WTC11 (cell line): ENCODE measurements around the gene SLC8A2. TPM values are rescaled to one million over a fixed set of nuclear protein-coding genes. Genes with fewer than 3 reads are reported as not detected.

Experiments used
- ATF2 ChIP-seq: sonication (generic); formaldehyde crosslinking; IDR thresholded peaks from 2 replicates; pipeline ENCODE4 v1.8.1; 2022; ENCODE audit warnings: low read depth, missing genetic modification reagents, borderline replicate concordance
- ATF3 ChIP-seq: sonication (generic); formaldehyde crosslinking; conservative IDR thresholded peaks from 2 replicates; pipeline ENCODE4 v1.8.1; 2022; ENCODE audit warnings: mild to moderate bottlenecking, missing genetic modification reagents
- ELF4 ChIP-seq: sonication (generic); formaldehyde crosslinking; IDR thresholded peaks from 2 replicates; pipeline ENCODE4 v1.8.1; 2022; ENCODE audit warnings: low read depth, mild to moderate bottlenecking, moderate library complexity, missing genetic modification reagents
- ESRRA ChIP-seq: sonication (generic); formaldehyde crosslinking; IDR thresholded peaks from 2 replicates; pipeline ENCODE4 v1.8.1; 2022; ENCODE audit warnings: mild to moderate bottlenecking, missing genetic modification reagents, borderline replicate concordance
- FOXJ3 ChIP-seq: sonication (generic); formaldehyde crosslinking; IDR thresholded peaks from 2 replicates; pipeline ENCODE4 v1.9.0; 2021; ENCODE audit warnings: missing genetic modification reagents, mild to moderate bottlenecking, borderline replicate concordance
- FOXP4 ChIP-seq: sonication (generic); formaldehyde crosslinking; IDR thresholded peaks from 2 replicates; pipeline ENCODE4 v1.8.0; 2022; ENCODE audit warnings: mild to moderate bottlenecking, missing genetic modification reagents
- HMGA2 ChIP-seq: fragments of 250-450 bp; sonication (Bioruptor Pico); IDR thresholded peaks from 2 replicates; pipeline ENCODE4 v1.4.0; 2021; ENCODE audit warnings: mild to moderate bottlenecking, moderate library complexity
- IRF2 ChIP-seq: sonication (generic); formaldehyde crosslinking; IDR thresholded peaks from 2 replicates; pipeline ENCODE4 v1.8.0; 2022; ENCODE audit warnings: low read depth, missing genetic modification reagents, borderline replicate concordance
- NFYB ChIP-seq: sonication (generic); formaldehyde crosslinking; conservative IDR thresholded peaks from 2 replicates; pipeline ENCODE4 v1.8.0; 2022; ENCODE audit warnings: low read depth, missing genetic modification reagents
- RORB ChIP-seq: fragments of 250-450 bp; sonication (Bioruptor Pico); IDR thresholded peaks from 2 replicates; pipeline ENCODE4 v1.9.0; 2021; ENCODE audit warnings: mild to moderate bottlenecking
- SMAD4 ChIP-seq: sonication (generic); formaldehyde crosslinking; IDR thresholded peaks from 2 replicates; pipeline ENCODE4 v1.8.0; 2022; ENCODE audit warnings: mild to moderate bottlenecking, missing genetic modification reagents
- SP1 ChIP-seq: sonication (generic); formaldehyde crosslinking; conservative IDR thresholded peaks from 2 replicates; pipeline ENCODE4 v1.8.1; 2022; ENCODE audit warnings: missing genetic modification reagents
- ZBTB21 ChIP-seq: sonication (generic); formaldehyde crosslinking; IDR thresholded peaks from 2 replicates; pipeline ENCODE4 v1.8.1; 2023; ENCODE audit warnings: mild to moderate bottlenecking, missing genetic modification reagents, borderline replicate concordance
- ZBTB43 ChIP-seq: sonication (generic); formaldehyde crosslinking; IDR thresholded peaks from 2 replicates; pipeline ENCODE4 v1.8.1; 2023; ENCODE audit warnings: mild to moderate bottlenecking, missing genetic modification reagents
- ZNF263 ChIP-seq: sonication (generic); formaldehyde crosslinking; IDR thresholded peaks from 2 replicates; pipeline ENCODE4 v1.8.1; 2022; ENCODE audit warnings: low read depth, mild to moderate bottlenecking, moderate library complexity, missing genetic modification reagents
- ZNF396 ChIP-seq: fragments of 250-450 bp; sonication (Bioruptor Pico); IDR thresholded peaks from 2 replicates; pipeline ENCODE4 v1.8.0; 2021; ENCODE audit warnings: mild to moderate bottlenecking, moderate library complexity, borderline replicate concordance
- ZNF671 ChIP-seq: fragments of 250-450 bp; sonication (Bioruptor Pico); IDR thresholded peaks from 2 replicates; pipeline ENCODE4 v1.8.0; 2021; ENCODE audit warnings: mild to moderate bottlenecking
- total RNA-seq: library from RNA; stranded (reverse); gene quantifications from 3 replicates; pipeline ENCODE4 v1.2.3, GENCODE V29; 2021
- TF ChIP-seq, protein P1 (sequence below): sonication (generic); formaldehyde crosslinking; IDR thresholded peaks from 2 replicates; pipeline ENCODE4 v1.8.0; 2023; ENCODE audit warnings: mild to moderate bottlenecking, missing genetic modification reagents
- TF ChIP-seq, protein P2 (sequence below): fragments of 250-450 bp; sonication (Bioruptor Pico); IDR thresholded peaks from 2 replicates; pipeline ENCODE4 v1.8.0; 2021; ENCODE audit warnings: mild to moderate bottlenecking
- TF ChIP-seq, protein P3 (sequence below): sonication (generic); formaldehyde crosslinking; IDR thresholded peaks from 2 replicates; pipeline ENCODE4 v1.8.0; 2022; ENCODE audit warnings: mild to moderate bottlenecking, missing genetic modification reagents

SLC8A2 gene
- total RNA-seq, 1 experiment from 2014 or later, result 6.5 TPM

GRCh38 chr19:47406711-47407416, 64.8 kb downstream of the SLC8A2 start (continued):
- TF ChIP-seq ESRRA (CRISPR knock-in tag) (peak; percentile 75; the same call in 1 of the 2 replicates), ZNF263 (CRISPR knock-in tag) (no peak), ELF4 (CRISPR knock-in tag) (no peak), ZNF396 (no peak), NFYB (no peak), SP1 (0 out of 2 replicates have a peak, but pooled peaks have one; percentile 54), ZNF671 (no peak), IRF2 (CRISPR knock-in tag) (no peak), FOXJ3 (CRISPR knock-in tag) (no peak), FOXP4 (CRISPR knock-in tag) (peak; percentile 90; the same call in 1 of the 2 replicates), RORB (no peak), ATF3 (CRISPR knock-in tag) (no peak), ZBTB43 (CRISPR knock-in tag) (no peak), ATF2 (CRISPR knock-in tag) (no peak), ZBTB21 (CRISPR knock-in tag) (no peak), HMGA2 (CRISPR knock-in tag) (no peak), SMAD4 (CRISPR knock-in tag) (peak; percentile 51; the same call in 1 of the 2 replicates)
- TF ChIP-seq, protein P1, sequence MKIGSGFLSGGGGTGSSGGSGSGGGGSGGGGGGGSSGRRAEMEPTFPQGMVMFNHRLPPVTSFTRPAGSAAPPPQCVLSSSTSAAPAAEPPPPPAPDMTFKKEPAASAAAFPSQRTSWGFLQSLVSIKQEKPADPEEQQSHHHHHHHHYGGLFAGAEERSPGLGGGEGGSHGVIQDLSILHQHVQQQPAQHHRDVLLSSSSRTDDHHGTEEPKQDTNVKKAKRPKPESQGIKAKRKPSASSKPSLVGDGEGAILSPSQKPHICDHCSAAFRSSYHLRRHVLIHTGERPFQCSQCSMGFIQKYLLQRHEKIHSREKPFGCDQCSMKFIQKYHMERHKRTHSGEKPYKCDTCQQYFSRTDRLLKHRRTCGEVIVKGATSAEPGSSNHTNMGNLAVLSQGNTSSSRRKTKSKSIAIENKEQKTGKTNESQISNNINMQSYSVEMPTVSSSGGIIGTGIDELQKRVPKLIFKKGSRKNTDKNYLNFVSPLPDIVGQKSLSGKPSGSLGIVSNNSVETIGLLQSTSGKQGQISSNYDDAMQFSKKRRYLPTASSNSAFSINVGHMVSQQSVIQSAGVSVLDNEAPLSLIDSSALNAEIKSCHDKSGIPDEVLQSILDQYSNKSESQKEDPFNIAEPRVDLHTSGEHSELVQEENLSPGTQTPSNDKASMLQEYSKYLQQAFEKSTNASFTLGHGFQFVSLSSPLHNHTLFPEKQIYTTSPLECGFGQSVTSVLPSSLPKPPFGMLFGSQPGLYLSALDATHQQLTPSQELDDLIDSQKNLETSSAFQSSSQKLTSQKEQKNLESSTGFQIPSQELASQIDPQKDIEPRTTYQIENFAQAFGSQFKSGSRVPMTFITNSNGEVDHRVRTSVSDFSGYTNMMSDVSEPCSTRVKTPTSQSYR (CRISPR knock-in tag), result no peak
- TF ChIP-seq, protein P2, sequence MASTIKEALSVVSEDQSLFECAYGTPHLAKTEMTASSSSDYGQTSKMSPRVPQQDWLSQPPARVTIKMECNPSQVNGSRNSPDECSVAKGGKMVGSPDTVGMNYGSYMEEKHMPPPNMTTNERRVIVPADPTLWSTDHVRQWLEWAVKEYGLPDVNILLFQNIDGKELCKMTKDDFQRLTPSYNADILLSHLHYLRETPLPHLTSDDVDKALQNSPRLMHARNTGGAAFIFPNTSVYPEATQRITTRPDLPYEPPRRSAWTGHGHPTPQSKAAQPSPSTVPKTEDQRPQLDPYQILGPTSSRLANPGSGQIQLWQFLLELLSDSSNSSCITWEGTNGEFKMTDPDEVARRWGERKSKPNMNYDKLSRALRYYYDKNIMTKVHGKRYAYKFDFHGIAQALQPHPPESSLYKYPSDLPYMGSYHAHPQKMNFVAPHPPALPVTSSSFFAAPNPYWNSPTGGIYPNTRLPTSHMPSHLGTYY (CRISPR knock-in tag), result no peak
- TF ChIP-seq, protein P3, sequence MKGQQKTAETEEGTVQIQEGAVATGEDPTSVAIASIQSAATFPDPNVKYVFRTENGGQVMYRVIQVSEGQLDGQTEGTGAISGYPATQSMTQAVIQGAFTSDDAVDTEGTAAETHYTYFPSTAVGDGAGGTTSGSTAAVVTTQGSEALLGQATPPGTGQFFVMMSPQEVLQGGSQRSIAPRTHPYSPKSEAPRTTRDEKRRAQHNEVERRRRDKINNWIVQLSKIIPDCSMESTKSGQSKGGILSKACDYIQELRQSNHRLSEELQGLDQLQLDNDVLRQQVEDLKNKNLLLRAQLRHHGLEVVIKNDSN (CRISPR knock-in tag), result peak; percentile 59
